A549 (cell line): ENCODE data around the gene INA. TPM values are rescaled to one million over a fixed set of nuclear protein-coding genes. Genes with fewer than 3 reads are reported as not detected.

Source experiments
- ATAC-seq, 2 experiments: fragments of 200-7000 bp in 1 of 2; fragments of >200 bp in 1 of 2; cut with Nextera tagmentation in 1 of 2; cut with Tn5 transposase in 1 of 2; 3 replicates each; pipeline versions ENCODE4 v1.8.0 to v1.9.1; 2018 to 2020; ENCODE audit warnings: mild to moderate bottlenecking in 1 of 2, moderate library complexity in 1 of 2
- CTCF ChIA-PET: fragments of 300-600 bp; sonication (Branson Sonifier 250); formaldehyde crosslinking; extraction: SDS; loops from one replicate; lab custom pipeline; 2021; ENCODE audit warnings: antibody characterized with exemption, inconsistent platforms; lab: Yijun Ruan, JAX
- POLR2A ChIA-PET: fragments of 350-600 bp; formaldehyde crosslinking; extraction: SDS; loops from one replicate; lab custom pipeline; 2021; ENCODE audit warnings: antibody characterized with exemption, inconsistent platforms; lab: Yijun Ruan, JAX
- DNase-seq, 2 experiments: peaks; one replicate each; pipeline versions ENCODE4 v3.0.0 to v3.0.0-alpha.2; 2011 to 2016; ENCODE audit warnings: low read depth in 1 of 2, low spot score in 1 of 2
- FAIRE-seq: peaks from 2 replicates; lab custom pipeline; 2011; peaks lifted over from hg19 to GRCh38; lab: Jason Lieb, UNC
- H3K27ac ChIP-seq, 2 experiments: fragments of >200 bp; sonication (Bioruptor Twin); formaldehyde crosslinking; 3 replicates each; pipeline ENCODE4 v1.5.1; 2016 to 2017
- H3K4me1 ChIP-seq: fragments of >200 bp; sonication (Bioruptor Twin); formaldehyde crosslinking; 3 replicates; pipeline ENCODE4 v1.6.1; 2016
- H3K4me2 ChIP-seq: fragments of >200 bp; sonication (Bioruptor Twin); formaldehyde crosslinking; 3 replicates; pipeline ENCODE4 v1.6.1; 2016
- H3K4me3 ChIP-seq: fragments of >200 bp; sonication (Bioruptor Twin); formaldehyde crosslinking; 3 replicates; pipeline ENCODE4 v1.5.1; 2016
- H3K9me3 ChIP-seq: fragments of >200 bp; sonication (Bioruptor Twin); formaldehyde crosslinking; 3 replicates; pipeline ENCODE4 v1.6.1; 2016
- BHLHE40 ChIP-seq: IDR thresholded peaks from 2 replicates; pipeline ENCODE4 v1.6.1; 2012; ENCODE audit warnings: low read depth, low read length, inconsistent platforms
- CBX2 ChIP-seq: fragments of 200-600 bp; sonication (generic); IDR thresholded peaks from 2 replicates; pipeline ENCODE4 v1.6.1; 2016; ENCODE audit warnings: low read depth, mild to moderate bottlenecking, borderline replicate concordance
- EHF ChIP-seq: fragments of 250-450 bp; sonication (Bioruptor Pico); IDR thresholded peaks from 2 replicates; pipeline ENCODE4 v1.5.0; 2020; ENCODE audit warnings: mild to moderate bottlenecking
- GATA3 ChIP-seq: IDR thresholded peaks from 2 replicates; pipeline ENCODE4 v1.6.1; 2012; ENCODE audit warnings: borderline replicate concordance
- HOXA7 ChIP-seq: fragments of 250-450 bp; sonication (Bioruptor Pico); IDR thresholded peaks from 2 replicates; pipeline ENCODE4 v1.5.0; 2020; ENCODE audit warnings: mild to moderate bottlenecking, moderate library complexity
- JUN ChIP-seq, 2 experiments: fragments of >200 bp; sonication (Bioruptor Twin); formaldehyde crosslinking; IDR thresholded peaks; 2 replicates in 1 of 2; 3 replicates in 1 of 2; pipeline ENCODE4 v1.6.1; 2016 to 2017
- JUNB ChIP-seq: fragments of >200 bp; sonication (Bioruptor Twin); formaldehyde crosslinking; IDR thresholded peaks from 2 replicates; pipeline ENCODE4 v1.6.1; 2016
- KDM1A ChIP-seq: fragments of 200-600 bp; sonication (generic); IDR thresholded peaks from 2 replicates; pipeline ENCODE4 v1.6.1; 2016; ENCODE audit warnings: low read depth, mild to moderate bottlenecking
- MAFK ChIP-seq: fragments of 450-650 bp; IDR thresholded peaks from 2 replicates; pipeline ENCODE4 v1.6.1; 2014; ENCODE audit not compliant: partially characterized antibody
- MAZ ChIP-seq: fragments of 150-350 bp; IDR thresholded peaks from 2 replicates; pipeline ENCODE4 v1.6.1; 2014; ENCODE audit warnings: antibody characterized with exemption, low read depth, low read length, borderline replicate concordance
- NFE2L2 ChIP-seq: fragments of 150-350 bp; conservative IDR thresholded peaks from 2 replicates; pipeline ENCODE4 v1.6.1; 2014; ENCODE audit warnings: low read length
- NR3C1 ChIP-seq: fragments of >200 bp; sonication (Bioruptor Twin); formaldehyde crosslinking; IDR thresholded peaks from 3 replicates; pipeline ENCODE4 v1.6.1; 2017
- POLR2A ChIP-seq: IDR thresholded peaks from 2 replicates; pipeline ENCODE4 v1.6.1; 2012; ENCODE audit warnings: mild to moderate bottlenecking, low read length
- POLR2AphosphoS2 ChIP-seq: conservative IDR thresholded peaks from 2 replicates; pipeline ENCODE4 v1.6.1; 2012; ENCODE audit warnings: low read length, improper control_type of control experiment, inconsistent platforms
- RARB ChIP-seq: fragments of 250-450 bp; sonication (Bioruptor Pico); IDR thresholded peaks from 2 replicates; pipeline ENCODE4 v1.8.0; 2021; ENCODE audit warnings: mild to moderate bottlenecking, moderate library complexity
- RCOR1 ChIP-seq: fragments of 150-350 bp; IDR thresholded peaks from 2 replicates; pipeline ENCODE4 v1.6.1; 2014; ENCODE audit warnings: antibody characterized with exemption, low read length, low read depth
- RFX5 ChIP-seq: fragments of 450-650 bp; IDR thresholded peaks from 2 replicates; pipeline ENCODE4 v1.7.1; 2014; ENCODE audit warnings: antibody characterized with exemption, mild to moderate bottlenecking, moderate library complexity
- RNF2 ChIP-seq: fragments of 200-600 bp; sonication (generic); IDR thresholded peaks from 2 replicates; pipeline ENCODE4 v1.6.1; 2016; ENCODE audit warnings: low read depth, mild to moderate bottlenecking, antibody characterized with exemption, moderate library complexity, borderline replicate concordance
- SMC3 ChIP-seq: fragments of >200 bp; sonication (Bioruptor Twin); formaldehyde crosslinking; IDR thresholded peaks from 3 replicates; pipeline ENCODE4 v1.6.1; 2018; ENCODE audit warnings: inconsistent platforms
- SREBF2 ChIP-seq: fragments of 450-650 bp; IDR thresholded peaks from 2 replicates; pipeline ENCODE4 v1.6.1; 2014; ENCODE audit warnings: mild to moderate bottlenecking, moderate library complexity
- ZFP36 ChIP-seq: fragments of 450-650 bp; IDR thresholded peaks from 2 replicates; pipeline ENCODE4 v1.6.1; 2014; ENCODE audit warnings: borderline replicate concordance; ENCODE audit not compliant: partially characterized antibody
- whole genome bisulfite sequencing: methylation state at CpG from one replicate; pipeline ENCODE4 v1.1.6; 2017; ENCODE audit errors: missing lambda C conversion rate; 5-methylcytosine and 5-hydroxymethylcytosine counted together
- polyA plus RNA-seq, 4 experiments: library from polyadenylated mRNA; depleted of rRNA in 3 of 4; stranded (reverse); fragments of >200 nt; fragmentation: RNase III in 1 of 4; extraction: RNeasy Plus Mini Kit Qiagen cat#74134 plus additional on column Dnase treatment in 1 of 4; gene quantifications; 2 replicates in 3 of 4; 3 replicates in 1 of 4; pipeline ENCODE4 v1.2.3, GENCODE V29; 2011 to 2017
- TF ChIP-seq, protein P1 (sequence below): fragments of >200 bp; sonication (Bioruptor Twin); formaldehyde crosslinking; IDR thresholded peaks from 2 replicates; pipeline ENCODE4 v1.6.1; 2016
- TF ChIP-seq, protein P2 (sequence below): fragments of >200 bp; sonication (Bioruptor Twin); formaldehyde crosslinking; IDR thresholded peaks from 3 replicates; pipeline ENCODE4 v1.5.1; 2016
- TF ChIP-seq, protein P3 (sequence below): fragments of 250-450 bp; sonication (Bioruptor Pico); IDR thresholded peaks from 2 replicates; pipeline ENCODE4 v1.5.0; 2020; ENCODE audit warnings: low read depth, mild to moderate bottlenecking, moderate library complexity
- TF ChIP-seq, protein P4 (sequence below): IDR thresholded peaks from 2 replicates; pipeline ENCODE4 v1.6.1; 2012; ENCODE audit warnings: low read depth, borderline replicate concordance
- TF ChIP-seq, protein P5 (sequence below): fragments of >200 bp; sonication (Bioruptor Twin); formaldehyde crosslinking; IDR thresholded peaks from 3 replicates; pipeline ENCODE4 v1.6.1; 2016
- TF ChIP-seq, protein P6 (sequence below): IDR thresholded peaks from 2 replicates; pipeline ENCODE4 v1.6.1; 2012
- TF ChIP-seq, protein P7 (sequence below): fragments of 250-450 bp; sonication (Bioruptor Pico); IDR thresholded peaks from 2 replicates; pipeline ENCODE4 v1.5.0; 2021; ENCODE audit warnings: mild to moderate bottlenecking, moderate library complexity, borderline replicate concordance
- TF ChIP-seq, protein P8 (sequence below): fragments of 150-350 bp; IDR thresholded peaks from 2 replicates; pipeline ENCODE4 v1.6.1; 2014; ENCODE audit warnings: low read depth, mild to moderate bottlenecking, low read length
- TF ChIP-seq, protein P9 (sequence below): fragments of 450-650 bp; IDR thresholded peaks from 2 replicates; pipeline ENCODE4 v1.6.1; 2014; ENCODE audit warnings: antibody characterized with exemption

INA gene
- polyA plus RNA-seq, 2 of the 4 experiments (the other 2 are of a cell fraction) = 20.9 to 30.2 TPM

DNA sequence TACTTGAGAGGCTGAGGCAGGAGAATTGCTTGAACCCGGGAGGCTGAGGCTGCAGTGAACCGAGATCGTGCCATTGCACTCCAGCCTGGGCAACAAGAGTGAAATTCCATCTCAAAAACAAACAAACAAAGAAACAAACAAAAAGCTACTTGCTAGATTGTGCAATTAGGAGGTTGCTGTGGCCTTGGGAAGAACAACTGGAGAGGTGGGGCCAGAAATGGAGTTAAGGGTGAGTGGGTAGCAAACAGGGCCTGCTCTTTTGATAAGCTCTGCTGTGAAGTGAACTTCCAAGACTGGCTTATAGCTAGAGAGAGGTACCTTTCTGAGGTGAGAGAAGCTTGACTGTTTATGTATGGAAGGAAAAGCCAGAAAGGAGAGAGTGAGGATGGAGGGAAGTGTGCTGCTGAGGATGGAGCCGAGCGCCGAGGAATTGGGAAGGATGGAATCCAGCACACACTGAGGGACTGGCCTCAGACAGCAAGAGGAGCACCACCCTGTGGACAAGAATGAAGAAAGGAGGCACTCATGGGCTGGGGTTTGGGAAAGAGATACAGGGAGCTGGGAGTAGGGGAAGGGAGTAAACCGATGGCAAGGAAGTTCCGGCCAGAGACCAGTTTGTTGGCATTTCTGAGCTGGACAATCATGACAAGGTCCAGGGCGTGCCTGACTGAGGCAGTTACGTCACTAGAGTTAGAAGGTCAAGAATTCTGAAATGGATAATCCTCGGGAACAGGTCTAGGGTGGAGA is 38.3 kb upstream of the INA start:
- H3K9me3 ChIP-seq = no peaks in the 10 kb centered on the region
- peak overlapping the region; percentile 96 to 100 for H3K27ac ChIP-seq
- 13% methylated on average over 11 of the region's 11 CpGs for WGBS
- ChIA-PET CTCF (interaction anchor here (0.6 to 4.9 kb wide), 39 partner anchors 9 to 158 kb away, joined by 3 to 41 read pairs (median 4); partner anchors contain the start of gene NT5C2), POLR2A (interaction anchor here (0.7 to 2.9 kb wide), 6 partner anchors 8 to 370 kb away, joined by 3 to 30 read pairs (median 4); partner anchors contain the start of genes AS3MT, CNNM2, INA and NT5C2)
- FAIRE-seq = peak; percentile 32
- ATAC-seq = peak; percentile 62 to 83
- no peak overlapping the region for H3K4me3 ChIP-seq
- peaks cover 61% of the 10 kb centered on the region for H3K4me1 ChIP-seq
- peak; percentile 59 to 98 for DNase-seq
- H3K4me2 ChIP-seq = peak overlapping the region; percentile 65
- TF ChIP-seq RFX5 = no peak
- TF ChIP-seq, protein P1, sequence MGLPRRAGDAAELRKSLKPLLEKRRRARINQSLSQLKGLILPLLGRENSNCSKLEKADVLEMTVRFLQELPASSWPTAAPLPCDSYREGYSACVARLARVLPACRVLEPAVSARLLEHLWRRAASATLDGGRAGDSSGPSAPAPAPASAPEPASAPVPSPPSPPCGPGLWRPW = no peak
- TF ChIP-seq, protein P2, sequence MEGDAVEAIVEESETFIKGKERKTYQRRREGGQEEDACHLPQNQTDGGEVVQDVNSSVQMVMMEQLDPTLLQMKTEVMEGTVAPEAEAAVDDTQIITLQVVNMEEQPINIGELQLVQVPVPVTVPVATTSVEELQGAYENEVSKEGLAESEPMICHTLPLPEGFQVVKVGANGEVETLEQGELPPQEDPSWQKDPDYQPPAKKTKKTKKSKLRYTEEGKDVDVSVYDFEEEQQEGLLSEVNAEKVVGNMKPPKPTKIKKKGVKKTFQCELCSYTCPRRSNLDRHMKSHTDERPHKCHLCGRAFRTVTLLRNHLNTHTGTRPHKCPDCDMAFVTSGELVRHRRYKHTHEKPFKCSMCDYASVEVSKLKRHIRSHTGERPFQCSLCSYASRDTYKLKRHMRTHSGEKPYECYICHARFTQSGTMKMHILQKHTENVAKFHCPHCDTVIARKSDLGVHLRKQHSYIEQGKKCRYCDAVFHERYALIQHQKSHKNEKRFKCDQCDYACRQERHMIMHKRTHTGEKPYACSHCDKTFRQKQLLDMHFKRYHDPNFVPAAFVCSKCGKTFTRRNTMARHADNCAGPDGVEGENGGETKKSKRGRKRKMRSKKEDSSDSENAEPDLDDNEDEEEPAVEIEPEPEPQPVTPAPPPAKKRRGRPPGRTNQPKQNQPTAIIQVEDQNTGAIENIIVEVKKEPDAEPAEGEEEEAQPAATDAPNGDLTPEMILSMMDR = peak; percentile 63
- TF ChIP-seq, protein P3, sequence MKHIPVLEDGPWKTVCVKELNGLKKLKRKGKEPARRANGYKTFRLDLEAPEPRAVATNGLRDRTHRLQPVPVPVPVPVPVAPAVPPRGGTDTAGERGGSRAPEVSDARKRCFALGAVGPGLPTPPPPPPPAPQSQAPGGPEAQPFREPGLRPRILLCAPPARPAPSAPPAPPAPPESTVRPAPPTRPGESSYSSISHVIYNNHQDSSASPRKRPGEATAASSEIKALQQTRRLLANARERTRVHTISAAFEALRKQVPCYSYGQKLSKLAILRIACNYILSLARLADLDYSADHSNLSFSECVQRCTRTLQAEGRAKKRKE = no peak
- TF ChIP-seq, protein P4, sequence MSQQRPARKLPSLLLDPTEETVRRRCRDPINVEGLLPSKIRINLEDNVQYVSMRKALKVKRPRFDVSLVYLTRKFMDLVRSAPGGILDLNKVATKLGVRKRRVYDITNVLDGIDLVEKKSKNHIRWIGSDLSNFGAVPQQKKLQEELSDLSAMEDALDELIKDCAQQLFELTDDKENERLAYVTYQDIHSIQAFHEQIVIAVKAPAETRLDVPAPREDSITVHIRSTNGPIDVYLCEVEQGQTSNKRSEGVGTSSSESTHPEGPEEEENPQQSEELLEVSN = no peak
- no peak for TF ChIP-seq RCOR1
- no peak; the same call in 1 of the 2 replicates for TF ChIP-seq GATA3
- TF ChIP-seq, protein P5, sequence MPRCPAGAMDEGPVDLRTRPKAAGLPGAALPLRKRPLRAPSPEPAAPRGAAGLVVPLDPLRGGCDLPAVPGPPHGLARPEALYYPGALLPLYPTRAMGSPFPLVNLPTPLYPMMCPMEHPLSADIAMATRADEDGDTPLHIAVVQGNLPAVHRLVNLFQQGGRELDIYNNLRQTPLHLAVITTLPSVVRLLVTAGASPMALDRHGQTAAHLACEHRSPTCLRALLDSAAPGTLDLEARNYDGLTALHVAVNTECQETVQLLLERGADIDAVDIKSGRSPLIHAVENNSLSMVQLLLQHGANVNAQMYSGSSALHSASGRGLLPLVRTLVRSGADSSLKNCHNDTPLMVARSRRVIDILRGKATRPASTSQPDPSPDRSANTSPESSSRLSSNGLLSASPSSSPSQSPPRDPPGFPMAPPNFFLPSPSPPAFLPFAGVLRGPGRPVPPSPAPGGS = no peak
- peak; percentile 83 for TF ChIP-seq SMC3
- no peak for TF ChIP-seq MAFK
- TF ChIP-seq NFE2L2 = no peak
- TF ChIP-seq NR3C1 = no peak
- TF ChIP-seq, protein P6, sequence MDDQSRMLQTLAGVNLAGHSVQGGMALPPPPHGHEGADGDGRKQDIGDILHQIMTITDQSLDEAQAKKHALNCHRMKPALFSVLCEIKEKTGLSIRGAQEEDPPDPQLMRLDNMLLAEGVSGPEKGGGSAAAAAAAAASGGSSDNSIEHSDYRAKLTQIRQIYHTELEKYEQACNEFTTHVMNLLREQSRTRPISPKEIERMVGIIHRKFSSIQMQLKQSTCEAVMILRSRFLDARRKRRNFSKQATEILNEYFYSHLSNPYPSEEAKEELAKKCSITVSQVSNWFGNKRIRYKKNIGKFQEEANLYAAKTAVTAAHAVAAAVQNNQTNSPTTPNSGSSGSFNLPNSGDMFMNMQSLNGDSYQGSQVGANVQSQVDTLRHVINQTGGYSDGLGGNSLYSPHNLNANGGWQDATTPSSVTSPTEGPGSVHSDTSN = no peak
- TF ChIP-seq HOXA7 (CRISPR knock-in tag) = no peak
- TF ChIP-seq JUN (IDR thresholded peaks at IDR 0.05) = peak in 1 of 2 experiments; percentile 63; a peak in 2 of 5 replicates
- no peak for TF ChIP-seq MAZ
- 0 out of 2 replicates have a peak, but pooled peaks have one; percentile 23 for TF ChIP-seq RARB
- no peak for TF ChIP-seq RNF2
- no peak for TF ChIP-seq CBX2
- no peak for TF ChIP-seq BHLHE40
- TF ChIP-seq, protein P7, sequence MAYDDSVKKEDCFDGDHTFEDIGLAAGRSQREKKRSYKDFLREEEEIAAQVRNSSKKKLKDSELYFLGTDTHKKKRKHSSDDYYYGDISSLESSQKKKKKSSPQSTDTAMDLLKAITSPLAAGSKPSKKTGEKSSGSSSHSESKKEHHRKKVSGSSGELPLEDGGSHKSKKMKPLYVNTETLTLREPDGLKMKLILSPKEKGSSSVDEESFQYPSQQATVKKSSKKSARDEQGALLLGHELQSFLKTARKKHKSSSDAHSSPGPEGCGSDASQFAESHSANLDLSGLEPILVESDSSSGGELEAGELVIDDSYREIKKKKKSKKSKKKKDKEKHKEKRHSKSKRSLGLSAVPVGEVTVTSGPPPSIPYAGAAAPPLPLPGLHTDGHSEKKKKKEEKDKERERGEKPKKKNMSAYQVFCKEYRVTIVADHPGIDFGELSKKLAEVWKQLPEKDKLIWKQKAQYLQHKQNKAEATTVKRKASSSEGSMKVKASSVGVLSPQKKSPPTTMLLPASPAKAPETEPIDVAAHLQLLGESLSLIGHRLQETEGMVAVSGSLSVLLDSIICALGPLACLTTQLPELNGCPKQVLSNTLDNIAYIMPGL (CRISPR knock-in tag) = no peak
- TF ChIP-seq SREBF2 = no peak
- no peak for TF ChIP-seq ZFP36
- TF ChIP-seq JUNB = no peak
- TF ChIP-seq, protein P8, sequence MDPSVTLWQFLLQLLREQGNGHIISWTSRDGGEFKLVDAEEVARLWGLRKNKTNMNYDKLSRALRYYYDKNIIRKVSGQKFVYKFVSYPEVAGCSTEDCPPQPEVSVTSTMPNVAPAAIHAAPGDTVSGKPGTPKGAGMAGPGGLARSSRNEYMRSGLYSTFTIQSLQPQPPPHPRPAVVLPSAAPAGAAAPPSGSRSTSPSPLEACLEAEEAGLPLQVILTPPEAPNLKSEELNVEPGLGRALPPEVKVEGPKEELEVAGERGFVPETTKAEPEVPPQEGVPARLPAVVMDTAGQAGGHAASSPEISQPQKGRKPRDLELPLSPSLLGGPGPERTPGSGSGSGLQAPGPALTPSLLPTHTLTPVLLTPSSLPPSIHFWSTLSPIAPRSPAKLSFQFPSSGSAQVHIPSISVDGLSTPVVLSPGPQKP = no peak
- no peak for TF ChIP-seq POLR2A
- TF ChIP-seq KDM1A = no peak
- no peak for TF ChIP-seq POLR2AphosphoS2
- TF ChIP-seq, protein P9, sequence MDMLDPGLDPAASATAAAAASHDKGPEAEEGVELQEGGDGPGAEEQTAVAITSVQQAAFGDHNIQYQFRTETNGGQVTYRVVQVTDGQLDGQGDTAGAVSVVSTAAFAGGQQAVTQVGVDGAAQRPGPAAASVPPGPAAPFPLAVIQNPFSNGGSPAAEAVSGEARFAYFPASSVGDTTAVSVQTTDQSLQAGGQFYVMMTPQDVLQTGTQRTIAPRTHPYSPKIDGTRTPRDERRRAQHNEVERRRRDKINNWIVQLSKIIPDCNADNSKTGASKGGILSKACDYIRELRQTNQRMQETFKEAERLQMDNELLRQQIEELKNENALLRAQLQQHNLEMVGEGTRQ = no peak
- TF ChIP-seq EHF (CRISPR knock-in tag) = no peak
